SH-SY5Y (cell line): Measurements from ENCODE around the gene CD180.

ENCODE experiments used
- GATA2 ChIP-seq: IDR thresholded peaks from 2 replicates; pipeline ENCODE4 v1.6.1; 2011; ENCODE audit warnings: mild to moderate bottlenecking, low read depth, low read length
- GATA3 ChIP-seq: IDR thresholded peaks from 2 replicates; pipeline ENCODE4 v1.6.1; 2011; ENCODE audit warnings: low read depth, mild to moderate bottlenecking, low read length, moderate library complexity

The CD180 gene

GRCh38 chr5:67202828-67203227 is 6.2 kb upstream of the CD180 start:
- no peak for TF ChIP-seq GATA3
- TF ChIP-seq GATA2: no peak

GRCh38 chr5:67201897-67202549 is 5.4 kb upstream of the CD180 start:
- TF ChIP-seq GATA3 (no peak), GATA2 (no peak)

- TF ChIP-seq GATA2 (no peak), GATA3 (no peak)
Observed at GRCh38 chr5:67200809-67201562, 4.4 kb upstream of the CD180 start.

GRCh38 chr5:67199859-67200258 is 3.3 kb upstream of the CD180 start:
- TF ChIP-seq GATA2 (no peak), GATA3 (no peak)

GRCh38 chr5:67198917-67199316 is 2.3 kb upstream of the CD180 start:
- TF ChIP-seq GATA2 (no peak), GATA3 (no peak)

- TF ChIP-seq GATA2 (no peak), GATA3 (no peak)
Observed at GRCh38 chr5:67197536-67197935, 937 bp upstream of the CD180 start.

- no peak for TF ChIP-seq GATA3
- TF ChIP-seq GATA2: no peak
Observed at GRCh38 chr5:67195406-67196275, 958 bp downstream of the CD180 start.

GRCh38 chr5:67194166-67194565 is 2.4 kb downstream of the CD180 start:
- no peak for TF ChIP-seq GATA2
- TF ChIP-seq GATA3: no peak

GRCh38 chr5:67193439-67193807 is 3.2 kb downstream of the CD180 start:
- TF ChIP-seq GATA2 (no peak), GATA3 (no peak)

GRCh38 chr5:67192719-67193438 is 3.7 kb downstream of the CD180 start:
- TF ChIP-seq GATA3: no peak
- TF ChIP-seq GATA2: no peak

- TF ChIP-seq GATA3 (no peak), GATA2 (no peak)
Observed at GRCh38 chr5:67190861-67191260, 5.7 kb downstream of the CD180 start.

GRCh38 chr5:67190410-67190809 is 6.2 kb downstream of the CD180 start:
- TF ChIP-seq GATA2 (no peak), GATA3 (no peak)

GRCh38 chr5:67189931-67190330 is 6.7 kb downstream of the CD180 start:
- TF ChIP-seq GATA2: no peak
- no peak for TF ChIP-seq GATA3

- TF ChIP-seq GATA2 (no peak), GATA3 (no peak)
Observed at GRCh38 chr5:67189079-67189354, 7.6 kb downstream of the CD180 start.
